Activated CD4-positive, alpha-beta T cell treated with anti-CD3 and anti-CD28 coated beads, Interleukin-2, amount 50 U/mL, for 48 hours (primary cell): ENCODE results near the gene SYT17.

ENCODE experiments used
- DNase-seq, 2 experiments: peaks; one replicate each; pipeline ENCODE4 v3.0.0-alpha.2; 2020

Gene SYT17

GRCh38 chr16:19266774-19267173 is 98.7 kb downstream of the SYT17 start:
- DNase-seq: no peak

- DNase-seq: no peak
Observed at GRCh38 chr16:19269098-19269497, 101.1 kb downstream of the SYT17 start.

GRCh38 chr16:19274165-19274797 is 106.2 kb downstream of the SYT17 start:
- DNase-seq: no peak

- DNase-seq: no peak
Observed at GRCh38 chr16:19278403-19278802, 110.4 kb downstream of the SYT17 start.

- DNase-seq: no peak
Observed at GRCh38 chr16:19281246-19281645, 113.2 kb downstream of the SYT17 start.

GRCh38 chr16:19282101-19282500 is 114.1 kb downstream of the SYT17 start:
- no peak for DNase-seq

GRCh38 chr16:19283637-19284036 is 115.6 kb downstream of the SYT17 start:
- no peak for DNase-seq

GRCh38 chr16:19284207-19284606 is 116.2 kb downstream of the SYT17 start:
- DNase-seq: peak in 1 of 2 experiments; percentile 23

- no peak for DNase-seq
Observed at GRCh38 chr16:19285431-19285830, 117.4 kb downstream of the SYT17 start, which contains the start of gene CLEC19A. Gene CLEC19A, plus strand, starts transcription at chr16:19285731. Its CDS starts 121 bp downstream, at chr16:19285852.

- DNase-seq: no peak
Observed at GRCh38 chr16:19286827-19287226, 118.8 kb downstream of the SYT17 start.

GRCh38 chr16:19287241-19287640 is 119.2 kb downstream of the SYT17 start:
- DNase-seq: no peak

- DNase-seq: no peak
Observed at GRCh38 chr16:19288872-19289799, 121.1 kb downstream of the SYT17 start.

GRCh38 chr16:19289811-19290485 is 121.9 kb downstream of the SYT17 start:
- DNase-seq: no peak

GRCh38 chr16:19290860-19291259 is 122.8 kb downstream of the SYT17 start:
- DNase-seq: no peak

- peak in 1 of 2 experiments; percentile 12 for DNase-seq
Observed at GRCh38 chr16:19291475-19291874, 123.4 kb downstream of the SYT17 start.

GRCh38 chr16:19292186-19292585 is 124.1 kb downstream of the SYT17 start:
- no peak for DNase-seq

- DNase-seq: peak; percentile 52 to 69
Observed at GRCh38 chr16:19294156-19294649, 126.2 kb downstream of the SYT17 start.

- peak; percentile 12 to 35 for DNase-seq
Observed at GRCh38 chr16:19295393-19295792, 127.4 kb downstream of the SYT17 start.

GRCh38 chr16:19297454-19297853 is 129.4 kb downstream of the SYT17 start:
- DNase-seq: no peak

- DNase-seq: no peak
Observed at GRCh38 chr16:19299565-19299964, 131.5 kb downstream of the SYT17 start.

GRCh38 chr16:19301931-19302330 is 133.9 kb downstream of the SYT17 start:
- DNase-seq: no peak

GRCh38 chr16:19304750-19305149 is 136.7 kb downstream of the SYT17 start:
- DNase-seq: no peak

- DNase-seq: no peak
Observed at GRCh38 chr16:19305443-19305842, 137.4 kb downstream of the SYT17 start.
